ENCODE measurements around the gene COBLL1.

COBLL1 gene

DNA sequence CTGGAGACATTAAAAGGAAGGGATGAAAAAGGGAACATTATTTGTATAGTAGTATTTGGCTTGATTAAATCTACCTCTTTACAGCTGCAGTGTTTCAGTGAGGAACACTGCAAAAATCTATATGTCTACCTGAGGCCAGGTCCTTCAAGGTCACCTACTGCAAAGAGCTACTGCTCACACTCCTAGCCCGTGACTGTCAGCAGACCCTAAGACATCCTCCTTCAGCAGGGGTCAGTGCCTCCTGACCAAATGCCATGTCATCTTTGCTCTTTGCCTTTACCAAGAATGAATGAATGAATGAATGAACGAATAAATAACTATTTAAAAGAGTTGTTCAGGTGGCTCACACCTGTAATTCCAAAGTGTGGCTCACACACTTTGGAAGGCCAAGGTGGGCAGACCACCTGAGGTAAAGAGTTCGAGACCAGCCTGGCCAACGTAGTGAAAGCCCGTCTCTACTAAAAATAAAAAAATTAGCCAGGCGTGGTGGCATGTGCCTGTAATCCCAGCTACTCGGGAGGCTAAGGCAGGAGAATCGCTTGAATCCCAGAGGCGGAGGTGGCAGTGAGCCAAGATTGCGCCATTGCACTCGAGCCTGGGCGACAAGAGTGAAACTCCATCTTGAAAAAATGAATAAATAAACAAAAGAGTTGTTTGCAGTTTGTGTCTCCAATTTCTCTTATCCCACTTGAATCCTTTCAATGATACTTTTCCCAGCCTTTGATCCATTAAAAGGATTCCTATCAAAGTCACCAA, 136.0 kb downstream of the COBLL1 start:
- CTCF ChIA-PET = interaction anchor here (0.7 to 1.8 kb wide), 2 partner anchors 27 to 145 kb away, joined by 4 to 6 read pairs; no protein-coding TSS in a partner anchor
- TF ChIP-seq ZIC2 (tag by site-specific recombination; IDR thresholded peaks at IDR 0.05) (no peak), ZNF324 (tag by site-specific recombination; IDR thresholded peaks at IDR 0.05) (no peak), HOXA7 (CRISPR knock-in tag; IDR thresholded peaks at IDR 0.05; ENCODE audit: borderline replicate concordance) (no peak), ZNF596 (tag by site-specific recombination; IDR thresholded peaks at IDR 0.05) (no peak), ZNF768 (tag by site-specific recombination; IDR thresholded peaks at IDR 0.05) (no peak), PATZ1 (tag by site-specific recombination; IDR thresholded peaks at IDR 0.05) (no peak), ZNF311 (tag by site-specific recombination; IDR thresholded peaks at IDR 0.05; ENCODE audit: borderline replicate concordance) (no peak), KLF8 (tag by site-specific recombination; IDR thresholded peaks at IDR 0.05) (no peak), ZBTB11 (tag by site-specific recombination; conservative IDR thresholded peaks at IDR 0.05; ENCODE audit: low read depth) (no peak), ZNF37A (tag by site-specific recombination; IDR thresholded peaks at IDR 0.05) (no peak), ZNF600 (tag by site-specific recombination; IDR thresholded peaks at IDR 0.05) (no peak), ZNF214 (tag by site-specific recombination; IDR thresholded peaks at IDR 0.05; ENCODE audit: borderline replicate concordance) (no peak), GLIS2 (tag by site-specific recombination; IDR thresholded peaks at IDR 0.05) (no peak), ZNF747 (tag by site-specific recombination; IDR thresholded peaks at IDR 0.05) (no peak), REPIN1 (tag by site-specific recombination; IDR thresholded peaks at IDR 0.05; ENCODE audit: low read depth) (no peak), MYNN (tag by site-specific recombination; IDR thresholded peaks at IDR 0.05; ENCODE audit: borderline replicate concordance) (no peak)
- TF ChIP-seq, protein P1, sequence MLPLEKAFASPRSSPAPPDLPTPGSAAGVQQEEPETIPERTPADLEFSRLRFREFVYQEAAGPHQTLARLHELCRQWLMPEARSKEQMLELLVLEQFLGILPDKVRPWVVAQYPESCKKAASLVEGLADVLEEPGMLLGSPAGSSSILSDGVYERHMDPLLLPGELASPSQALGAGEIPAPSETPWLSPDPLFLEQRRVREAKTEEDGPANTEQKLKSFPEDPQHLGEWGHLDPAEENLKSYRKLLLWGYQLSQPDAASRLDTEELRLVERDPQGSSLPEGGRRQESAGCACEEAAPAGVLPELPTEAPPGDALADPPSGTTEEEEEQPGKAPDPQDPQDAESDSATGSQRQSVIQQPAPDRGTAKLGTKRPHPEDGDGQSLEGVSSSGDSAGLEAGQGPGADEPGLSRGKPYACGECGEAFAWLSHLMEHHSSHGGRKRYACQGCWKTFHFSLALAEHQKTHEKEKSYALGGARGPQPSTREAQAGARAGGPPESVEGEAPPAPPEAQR (tag by site-specific recombination; IDR thresholded peaks at IDR 0.05) = no peak
- TF ChIP-seq, protein P2, sequence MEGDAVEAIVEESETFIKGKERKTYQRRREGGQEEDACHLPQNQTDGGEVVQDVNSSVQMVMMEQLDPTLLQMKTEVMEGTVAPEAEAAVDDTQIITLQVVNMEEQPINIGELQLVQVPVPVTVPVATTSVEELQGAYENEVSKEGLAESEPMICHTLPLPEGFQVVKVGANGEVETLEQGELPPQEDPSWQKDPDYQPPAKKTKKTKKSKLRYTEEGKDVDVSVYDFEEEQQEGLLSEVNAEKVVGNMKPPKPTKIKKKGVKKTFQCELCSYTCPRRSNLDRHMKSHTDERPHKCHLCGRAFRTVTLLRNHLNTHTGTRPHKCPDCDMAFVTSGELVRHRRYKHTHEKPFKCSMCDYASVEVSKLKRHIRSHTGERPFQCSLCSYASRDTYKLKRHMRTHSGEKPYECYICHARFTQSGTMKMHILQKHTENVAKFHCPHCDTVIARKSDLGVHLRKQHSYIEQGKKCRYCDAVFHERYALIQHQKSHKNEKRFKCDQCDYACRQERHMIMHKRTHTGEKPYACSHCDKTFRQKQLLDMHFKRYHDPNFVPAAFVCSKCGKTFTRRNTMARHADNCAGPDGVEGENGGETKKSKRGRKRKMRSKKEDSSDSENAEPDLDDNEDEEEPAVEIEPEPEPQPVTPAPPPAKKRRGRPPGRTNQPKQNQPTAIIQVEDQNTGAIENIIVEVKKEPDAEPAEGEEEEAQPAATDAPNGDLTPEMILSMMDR (tag by site-specific recombination; IDR thresholded peaks at IDR 0.05) = no peak
- TF ChIP-seq, protein P3, sequence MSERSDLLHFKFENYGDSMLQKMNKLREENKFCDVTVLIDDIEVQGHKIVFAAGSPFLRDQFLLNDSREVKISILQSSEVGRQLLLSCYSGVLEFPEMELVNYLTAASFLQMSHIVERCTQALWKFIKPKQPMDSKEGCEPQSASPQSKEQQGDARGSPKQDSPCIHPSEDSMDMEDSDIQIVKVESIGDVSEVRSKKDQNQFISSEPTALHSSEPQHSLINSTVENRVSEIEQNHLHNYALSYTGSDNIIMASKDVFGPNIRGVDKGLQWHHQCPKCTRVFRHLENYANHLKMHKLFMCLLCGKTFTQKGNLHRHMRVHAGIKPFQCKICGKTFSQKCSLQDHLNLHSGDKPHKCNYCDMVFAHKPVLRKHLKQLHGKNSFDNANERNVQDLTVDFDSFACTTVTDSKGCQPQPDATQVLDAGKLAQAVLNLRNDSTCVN (tag by site-specific recombination; optimal IDR thresholded peaks at IDR 0.05) = no peak
- TF ChIP-seq, protein P4, sequence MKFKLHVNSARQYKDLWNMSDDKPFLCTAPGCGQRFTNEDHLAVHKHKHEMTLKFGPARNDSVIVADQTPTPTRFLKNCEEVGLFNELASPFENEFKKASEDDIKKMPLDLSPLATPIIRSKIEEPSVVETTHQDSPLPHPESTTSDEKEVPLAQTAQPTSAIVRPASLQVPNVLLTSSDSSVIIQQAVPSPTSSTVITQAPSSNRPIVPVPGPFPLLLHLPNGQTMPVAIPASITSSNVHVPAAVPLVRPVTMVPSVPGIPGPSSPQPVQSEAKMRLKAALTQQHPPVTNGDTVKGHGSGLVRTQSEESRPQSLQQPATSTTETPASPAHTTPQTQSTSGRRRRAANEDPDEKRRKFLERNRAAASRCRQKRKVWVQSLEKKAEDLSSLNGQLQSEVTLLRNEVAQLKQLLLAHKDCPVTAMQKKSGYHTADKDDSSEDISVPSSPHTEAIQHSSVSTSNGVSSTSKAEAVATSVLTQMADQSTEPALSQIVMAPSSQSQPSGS (tag by site-specific recombination; IDR thresholded peaks at IDR 0.05; ENCODE audit: low read depth) = no peak
- POLR2A ChIA-PET = no interaction called here
- H3K4me3 ChIP-seq (ENCODE audit: low read depth, low read length) = no peak overlapping the region
- peaks cover 0 to 6% of the 10 kb centered on the region in 2 experiments; a peak in 1 of 3 replicates for H3K36me3 ChIP-seq (ENCODE audit: control insufficient read depth in 2 of 2, insufficient read depth in 1 of 2, low read length in 2 of 2)
- no peaks in the 10 kb centered on the region for H3K9me3 ChIP-seq (ENCODE audit: control insufficient read depth, insufficient read depth, low read depth, low read length)
- H3K27ac ChIP-seq (ENCODE audit: extremely low read depth, low read depth, low read length) = no peak overlapping the region
- H3K4me1 ChIP-seq (ENCODE audit: control insufficient read depth, insufficient read depth, low read length) = no peaks in the 10 kb centered on the region

All from HEK293 (cell line).